GM18858 (cell line): ENCODE results near the gene KCNIP4.

ENCODE experiments used
- ATAC-seq: cut with Tn5 transposase; IDR thresholded peaks from one replicate; pipeline ENCODE4 v1.9.1; 2021; ENCODE audit not compliant: unreplicated experiment

Gene KCNIP4

GRCh38 chr4:21474195-21474594 is 474.4 kb downstream of the KCNIP4 start:
- ATAC-seq, result no peak

DNA sequence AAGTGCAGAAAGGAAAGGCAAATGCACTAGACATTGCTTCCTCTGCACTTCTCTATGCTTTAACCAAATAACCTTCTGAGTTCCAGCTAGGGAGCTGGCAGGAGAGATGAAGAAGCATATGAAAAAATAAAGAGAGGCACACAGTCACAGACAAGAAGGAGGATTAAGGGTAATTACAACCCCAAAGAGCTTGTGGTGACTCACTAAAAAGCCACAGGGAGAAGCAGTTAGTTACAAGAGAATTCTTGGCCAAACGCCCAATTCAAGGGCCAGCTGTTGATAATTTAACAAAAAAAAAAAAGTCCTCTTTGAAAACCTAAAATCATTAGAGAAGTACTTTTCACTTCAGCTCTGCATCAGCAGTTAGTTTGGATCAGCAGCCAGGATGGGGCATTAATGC is 478.0 kb downstream of the KCNIP4 start:
- no peak for ATAC-seq

DNA sequence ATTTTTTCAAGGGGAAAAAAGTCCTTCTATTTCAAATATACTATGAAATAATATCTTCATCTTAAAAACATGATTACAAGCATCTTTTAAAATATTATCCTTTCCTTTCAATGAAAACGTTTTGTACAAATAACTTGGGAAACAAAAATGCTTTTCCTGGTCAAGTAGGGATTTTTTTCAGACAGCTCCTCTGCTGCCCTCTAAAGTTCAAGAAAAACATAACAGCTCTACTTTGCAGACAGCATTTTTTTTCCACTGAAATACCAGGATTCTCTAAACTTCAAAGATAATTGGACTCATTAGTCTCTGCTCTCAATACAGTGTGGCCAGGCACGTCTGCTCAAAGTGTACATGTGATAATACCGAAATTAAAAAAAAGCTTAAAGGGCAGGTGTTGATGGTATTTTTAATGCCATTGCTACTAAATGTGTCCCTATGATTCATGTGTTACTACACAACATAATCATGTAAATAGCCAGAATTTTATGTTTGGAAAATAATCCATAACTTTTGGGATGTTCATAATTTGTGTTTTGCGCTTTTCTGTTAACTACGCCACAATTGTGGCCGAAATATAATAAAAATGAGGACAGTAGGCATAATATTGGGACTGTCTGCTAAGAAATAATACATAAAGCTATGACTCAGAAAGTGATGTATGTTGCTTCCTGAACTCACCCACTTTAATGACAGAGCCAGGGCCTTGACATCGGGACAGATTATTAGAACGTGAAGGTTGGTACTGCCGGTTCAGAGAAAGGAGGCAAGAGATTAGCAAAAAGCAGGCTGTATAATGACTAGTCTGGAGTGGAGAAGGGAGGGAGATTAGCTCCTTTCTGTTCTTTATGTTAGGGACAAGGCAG is 478.9 kb downstream of the KCNIP4 start:
- ATAC-seq, result no peak

DNA sequence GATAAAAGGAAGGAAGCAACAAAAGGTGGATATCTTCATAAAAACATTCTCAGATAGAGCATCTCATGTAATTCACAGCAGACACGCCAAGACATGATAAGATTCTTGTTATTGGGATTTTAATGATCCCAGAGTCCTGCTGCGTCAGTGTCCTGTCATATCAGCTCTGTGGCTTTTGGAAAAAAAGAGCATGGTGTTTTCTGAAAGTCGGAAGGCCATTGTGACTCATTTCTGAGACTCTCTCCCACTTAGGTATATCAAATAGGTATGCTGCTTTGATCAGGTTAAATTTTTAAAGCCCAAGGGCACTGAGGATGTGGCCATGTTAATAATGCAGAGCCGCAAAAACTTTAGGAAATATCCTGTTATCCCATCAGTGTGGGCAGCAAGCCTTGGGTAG is 481.0 kb downstream of the KCNIP4 start:
- no peak for ATAC-seq

DNA sequence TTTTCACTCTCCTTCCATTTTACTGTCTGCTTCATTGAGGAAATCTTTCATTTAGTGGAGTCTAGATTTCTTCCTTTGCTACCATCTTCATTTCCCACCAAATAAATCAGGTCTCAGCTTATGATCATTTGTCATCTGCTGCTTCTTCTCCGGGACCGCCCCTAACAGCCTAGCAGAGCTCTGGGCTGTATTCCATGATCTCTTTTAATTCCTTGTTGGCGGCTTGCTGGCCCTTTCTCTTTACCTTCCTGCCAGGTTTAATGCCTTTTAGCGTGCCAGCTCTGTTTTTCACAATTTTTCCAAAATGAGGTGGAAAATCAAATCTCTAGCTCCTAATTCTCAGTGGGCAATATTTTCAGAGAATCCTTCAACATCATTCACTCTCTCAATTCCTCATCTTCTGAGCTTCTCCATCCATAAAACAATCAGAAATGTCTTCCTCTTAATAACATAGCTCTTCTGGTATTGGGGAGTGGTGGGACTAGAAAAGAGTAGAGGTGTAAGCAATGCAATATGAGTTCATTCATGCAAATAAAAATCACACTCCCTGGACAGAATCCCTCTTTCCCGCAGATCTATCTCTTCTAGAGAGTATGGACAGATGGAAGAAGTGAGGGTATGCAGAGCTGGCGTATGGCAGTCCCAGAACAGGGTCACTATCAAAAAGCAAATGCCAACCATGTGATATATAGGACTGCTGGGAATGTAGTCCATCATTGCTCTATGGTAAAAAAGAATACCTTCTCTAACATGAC is 491.3 kb downstream of the KCNIP4 start:
- no peak for ATAC-seq

GRCh38 chr4:21454831-21455230 is 493.7 kb downstream of the KCNIP4 start:
- ATAC-seq, result no peak

- ATAC-seq, result no peak
Measured at GRCh38 chr4:21454201-21454600, 494.4 kb downstream of the KCNIP4 start.

DNA sequence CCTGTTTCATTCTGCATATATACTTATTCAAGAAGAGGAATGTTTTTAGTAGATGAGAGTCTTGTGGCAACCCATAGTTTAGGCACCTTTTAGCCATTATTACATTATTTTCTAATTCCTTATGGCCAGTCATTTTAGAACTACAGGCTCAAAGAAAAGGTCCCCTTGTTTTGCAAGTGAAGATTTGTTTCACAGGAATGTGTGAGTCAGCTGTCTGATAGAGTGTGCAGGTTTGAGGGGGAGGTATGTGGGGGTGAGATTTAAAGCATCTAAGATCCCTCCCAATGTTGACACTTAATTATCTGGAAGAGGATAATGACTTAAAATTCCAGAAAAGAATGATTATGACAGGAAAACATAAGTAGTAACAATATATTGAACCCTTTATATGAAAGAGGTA is 495.6 kb downstream of the KCNIP4 start:
- no peak for ATAC-seq

DNA sequence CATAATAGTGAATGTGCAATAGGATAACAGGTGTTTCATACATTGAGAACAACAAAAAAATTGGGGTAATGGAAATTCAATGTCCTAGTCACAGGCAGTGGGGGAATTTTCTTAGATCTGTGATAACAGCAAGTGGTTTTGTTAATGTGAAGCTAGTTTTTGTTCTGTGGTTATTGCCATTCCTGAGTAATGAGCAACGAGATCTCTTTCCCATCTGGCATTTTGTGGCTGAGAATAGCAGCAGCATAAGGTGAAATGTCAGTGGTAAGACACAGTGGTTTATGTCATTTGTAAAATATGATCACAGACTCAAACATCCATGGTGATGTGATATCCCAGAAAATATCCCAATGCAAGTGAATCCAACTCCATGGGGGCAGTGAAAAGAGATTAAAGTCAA is 497.5 kb downstream of the KCNIP4 start:
- no peak for ATAC-seq

DNA sequence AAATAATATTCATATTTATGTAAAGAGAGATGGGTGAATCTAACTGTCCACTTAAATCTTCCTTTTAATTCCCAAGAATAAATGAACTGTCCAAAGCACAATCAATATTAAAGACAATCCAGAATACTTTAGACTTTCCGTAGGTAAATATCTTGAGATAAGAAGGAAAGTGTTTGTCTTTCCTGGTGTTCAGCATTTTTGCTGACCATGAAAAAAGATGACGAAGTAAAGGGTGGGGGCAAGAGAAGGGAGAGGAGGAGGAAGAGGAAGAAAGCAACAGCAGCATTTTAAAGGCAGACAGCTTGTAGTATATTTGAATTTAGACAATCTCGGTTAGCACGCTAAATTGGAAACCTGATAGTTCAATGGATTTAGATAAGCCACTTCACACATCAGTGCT is 498.2 kb downstream of the KCNIP4 start:
- ATAC-seq, result no peak

GRCh38 chr4:21447301-21448054 is 501.1 kb downstream of the KCNIP4 start:
- ATAC-seq, result no peak

- ATAC-seq, result no peak
Measured at GRCh38 chr4:21420166-21420565, 528.4 kb downstream of the KCNIP4 start.

DNA sequence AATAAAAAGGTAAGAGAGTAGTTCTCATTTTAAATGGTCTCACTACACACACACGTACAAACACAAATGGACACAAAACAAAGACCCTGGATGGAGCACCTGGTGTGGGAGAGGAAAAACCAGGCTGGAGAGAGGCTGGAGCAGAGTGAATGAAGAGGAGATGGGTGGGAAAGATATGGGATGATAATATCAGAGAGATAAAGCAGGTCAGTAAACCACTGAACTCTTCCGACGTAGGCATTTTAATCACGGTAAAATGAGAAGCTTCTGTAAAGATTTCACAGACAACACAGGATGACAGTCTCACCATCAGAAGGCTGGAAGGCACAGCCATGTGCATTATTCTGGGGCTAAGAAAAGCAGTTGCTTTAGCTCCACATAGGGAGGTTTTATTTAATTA is 532.8 kb downstream of the KCNIP4 start:
- ATAC-seq, result no peak

- no peak for ATAC-seq
Measured at GRCh38 chr4:21413807-21414370, 534.7 kb downstream of the KCNIP4 start.

DNA sequence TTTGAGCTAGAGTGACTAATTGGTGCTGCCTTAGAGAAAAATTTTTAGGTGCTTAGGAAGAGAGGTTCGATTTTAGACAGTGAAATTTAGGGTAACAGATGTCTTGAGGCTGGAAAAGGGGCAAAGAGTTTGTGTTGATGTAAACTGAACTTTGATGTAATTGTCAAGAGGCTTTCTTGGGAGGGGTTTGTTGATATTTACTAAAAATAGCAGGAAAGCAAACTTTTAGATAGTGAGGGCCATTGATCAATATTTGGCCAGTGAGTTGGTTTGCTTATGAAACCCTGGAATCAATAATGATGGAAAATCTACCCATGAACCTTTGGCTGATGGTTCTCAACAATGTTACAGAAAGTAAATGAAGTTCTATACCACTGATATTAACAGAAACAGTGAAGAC is 537.5 kb downstream of the KCNIP4 start:
- ATAC-seq, result no peak

GRCh38 chr4:21410372-21410771 is 538.2 kb downstream of the KCNIP4 start:
- no peak for ATAC-seq

GRCh38 chr4:21387683-21388082 is 560.9 kb downstream of the KCNIP4 start:
- ATAC-seq, result no peak

- ATAC-seq, result no peak
Measured at GRCh38 chr4:21386166-21386780, 562.3 kb downstream of the KCNIP4 start.

DNA sequence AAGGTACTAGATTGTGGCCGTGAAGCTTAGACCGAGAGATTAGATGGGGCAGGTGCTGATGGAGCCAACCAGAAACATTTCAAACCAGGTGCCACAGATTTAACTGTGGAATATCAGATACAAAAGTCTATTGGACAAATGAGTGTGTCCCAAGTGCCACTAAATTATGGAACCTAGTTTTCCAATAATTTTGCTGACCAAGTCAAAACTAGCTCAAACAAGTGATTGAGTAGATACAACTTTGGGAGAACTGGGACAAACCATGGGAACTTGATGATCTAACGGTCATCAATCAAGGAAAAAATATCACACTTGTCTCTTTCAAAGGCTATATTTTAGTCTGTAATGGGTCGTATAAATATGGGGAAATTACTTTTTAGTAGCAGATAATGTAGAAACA is 562.9 kb downstream of the KCNIP4 start:
- ATAC-seq, result no peak

- no peak for ATAC-seq
Measured at GRCh38 chr4:21384609-21385008, 564.0 kb downstream of the KCNIP4 start.

GRCh38 chr4:21380861-21381260 is 567.7 kb downstream of the KCNIP4 start:
- ATAC-seq, result no peak
